NK-92 treated with Interleukin-12 subunit alpha and Interleukin-12 subunit beta, amount 100 ng/mL, for 24 hours (cell line): ENCODE measurements around the gene DCST2.

ENCODE experiments used
- DNase-seq: peaks from one replicate; lab custom pipeline; 2025; lab: John Stamatoyannopoulos, UW

Gene DCST2

DNA sequence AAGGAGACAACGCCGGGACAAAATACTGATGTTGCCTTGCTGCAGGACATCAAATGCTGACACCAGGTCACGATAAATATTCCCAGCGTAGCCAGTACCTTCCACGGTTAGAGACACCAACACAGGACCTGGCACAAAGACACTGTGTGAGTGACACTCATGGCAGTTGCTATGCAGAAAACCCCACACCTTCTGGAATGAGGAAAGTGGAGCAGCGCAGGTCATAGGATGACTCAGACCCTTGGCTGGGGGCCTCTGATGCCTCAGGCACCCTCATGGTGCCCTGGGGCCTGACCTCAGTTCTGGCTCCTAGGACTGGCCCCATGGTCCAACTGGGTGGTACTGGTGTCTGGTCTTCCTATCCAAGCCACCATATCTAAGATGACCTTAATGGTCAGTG lies 7.0 kb downstream of the DCST2 start:
- DNase-seq = no peak

GRCh38 chr1:155026154-155026553 lies 7.4 kb downstream of the DCST2 start:
- DNase-seq = no peak

DNA sequence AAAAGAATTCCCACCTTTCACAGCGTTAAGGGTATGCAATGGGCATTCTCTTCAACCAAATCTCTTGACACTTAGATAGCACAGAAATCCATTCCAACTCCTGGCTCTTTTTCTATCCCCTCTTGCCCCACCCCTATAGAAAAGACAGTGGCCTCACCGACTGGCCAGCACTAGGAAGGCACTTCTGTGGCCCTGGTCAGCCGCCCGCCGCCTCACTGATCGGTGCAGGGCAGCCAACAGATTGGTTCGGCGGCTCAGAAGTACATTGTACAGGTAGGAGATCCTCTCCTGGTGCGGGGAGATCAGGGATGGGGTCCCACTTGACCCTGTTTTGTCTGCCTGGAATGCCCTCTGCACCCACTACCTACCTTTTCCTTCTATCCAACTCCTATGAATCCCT lies 9.3 kb downstream of the DCST2 start:
- no peak for DNase-seq

DNA sequence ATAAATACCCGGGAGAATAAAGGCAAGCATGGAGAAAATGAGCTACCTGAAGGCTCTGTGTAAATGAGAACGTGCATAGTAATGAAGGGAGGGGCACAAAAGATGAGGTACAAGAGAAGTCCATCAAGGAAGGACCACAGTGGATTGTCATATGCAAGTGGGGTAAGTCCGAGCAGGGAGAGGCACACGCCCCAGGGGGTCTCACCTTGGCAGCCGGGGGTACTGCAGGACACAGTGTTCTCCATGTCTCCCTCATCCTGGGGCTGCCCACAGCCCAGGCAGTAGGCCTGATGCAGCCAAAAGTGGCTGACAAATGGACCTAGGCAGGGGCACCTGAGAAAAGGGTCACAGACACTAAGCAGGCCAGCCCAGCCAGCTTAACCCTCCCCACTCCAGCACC lies 10.0 kb downstream of the DCST2 start:
- no peak for DNase-seq

DNA sequence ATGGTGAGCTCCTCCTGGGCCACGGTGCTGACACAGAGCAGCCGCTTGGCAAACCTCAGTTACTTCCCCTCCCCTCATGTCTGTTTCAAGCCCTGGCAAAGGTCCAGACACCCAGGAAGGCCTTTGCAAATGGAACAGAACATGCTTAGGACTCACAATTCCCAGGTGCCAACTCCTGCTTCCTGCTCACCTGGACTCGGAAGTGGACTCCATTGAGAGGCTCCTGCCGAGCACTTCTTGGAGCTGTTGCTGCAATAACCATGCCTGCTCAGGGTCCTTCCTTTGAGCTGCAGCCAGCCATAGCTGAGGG lies 10.7 kb downstream of the DCST2 start:
- no peak for DNase-seq

- no peak for DNase-seq
Observed at GRCh38 chr1:155022136-155022926, 11.2 kb downstream of the DCST2 start.

- DNase-seq = no peak
Observed at GRCh38 chr1:155019377-155020245, 14.0 kb downstream of the DCST2 start.

GRCh38 chr1:155018617-155019348 lies 14.8 kb downstream of the DCST2 start:
- no peak for DNase-seq

GRCh38 chr1:155017946-155018316 lies 15.7 kb downstream of the DCST2 start:
- DNase-seq = no peak

GRCh38 chr1:155017041-155017945 lies 16.3 kb downstream of the DCST2 start:
- DNase-seq = peak; percentile 51

- DNase-seq = no peak
Observed at GRCh38 chr1:155016231-155016831, 17.2 kb downstream of the DCST2 start.

DNA sequence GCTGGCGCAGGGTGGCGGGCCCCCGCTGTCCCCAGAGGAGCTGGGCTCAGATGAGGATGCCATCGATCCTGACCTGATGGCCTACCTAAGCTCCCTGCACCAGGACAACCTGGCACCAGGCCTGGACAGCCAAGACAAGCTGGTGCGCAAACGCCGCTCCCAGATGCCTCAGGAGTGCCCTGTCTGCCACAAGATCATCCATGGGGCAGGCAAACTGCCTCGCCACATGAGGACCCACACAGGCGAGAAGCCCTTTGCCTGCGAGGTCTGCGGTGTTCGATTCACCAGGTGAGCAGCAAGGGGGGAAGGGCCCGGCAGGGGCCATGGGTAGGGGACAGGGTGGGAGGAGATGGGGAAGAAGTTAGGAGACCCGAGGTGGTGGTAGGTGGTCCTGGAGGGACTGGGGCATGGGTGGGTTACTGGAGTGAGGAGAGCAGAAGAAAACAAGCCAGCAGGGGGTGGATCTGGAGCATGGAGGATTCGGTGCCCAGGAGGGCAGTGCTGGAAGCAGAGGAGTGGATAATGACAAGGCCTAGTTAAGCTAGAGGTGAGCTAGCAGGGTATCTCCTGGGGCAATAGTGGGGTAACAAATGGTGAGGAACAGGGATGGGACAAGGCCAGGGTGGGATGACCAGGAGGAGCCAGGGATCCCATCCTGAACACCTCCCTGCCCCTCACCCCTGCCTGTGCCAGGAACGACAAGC lies 17.9 kb downstream of the DCST2 start:
- no peak for DNase-seq

DNA sequence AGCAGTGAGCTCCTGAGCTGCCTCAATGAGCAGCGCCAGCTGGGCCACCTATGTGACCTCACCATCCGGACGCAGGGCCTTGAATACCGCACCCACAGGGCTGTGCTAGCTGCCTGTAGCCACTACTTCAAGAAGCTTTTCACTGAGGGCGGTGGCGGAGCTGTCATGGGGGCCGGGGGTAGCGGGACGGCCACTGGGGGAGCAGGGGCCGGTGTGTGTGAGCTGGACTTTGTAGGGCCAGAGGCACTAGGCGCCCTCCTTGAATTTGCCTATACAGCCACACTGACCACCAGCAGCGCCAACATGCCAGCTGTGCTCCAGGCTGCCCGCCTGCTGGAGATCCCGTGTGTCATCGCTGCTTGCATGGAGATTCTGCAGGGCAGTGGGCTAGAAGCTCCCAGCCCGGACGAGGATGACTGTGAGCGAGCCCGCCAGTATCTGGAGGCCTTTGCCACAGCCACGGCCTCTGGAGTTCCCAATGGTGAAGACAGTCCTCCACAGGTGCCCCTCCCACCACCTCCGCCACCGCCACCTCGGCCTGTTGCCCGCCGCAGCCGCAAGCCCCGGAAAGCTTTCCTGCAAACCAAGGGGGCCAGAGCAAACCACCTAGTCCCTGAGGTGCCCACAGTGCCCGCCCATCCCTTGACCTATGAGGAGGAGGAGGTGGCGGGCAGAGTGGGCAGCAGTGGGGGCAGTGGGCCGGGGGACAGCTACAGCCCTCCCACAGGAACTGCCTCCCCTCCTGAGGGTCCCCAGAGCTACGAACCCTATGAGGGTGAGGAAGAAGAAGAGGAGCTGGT lies 18.7 kb downstream of the DCST2 start:
- no peak for DNase-seq

- no peak for DNase-seq
Observed at GRCh38 chr1:155013632-155014031, 19.9 kb downstream of the DCST2 start.

DNA sequence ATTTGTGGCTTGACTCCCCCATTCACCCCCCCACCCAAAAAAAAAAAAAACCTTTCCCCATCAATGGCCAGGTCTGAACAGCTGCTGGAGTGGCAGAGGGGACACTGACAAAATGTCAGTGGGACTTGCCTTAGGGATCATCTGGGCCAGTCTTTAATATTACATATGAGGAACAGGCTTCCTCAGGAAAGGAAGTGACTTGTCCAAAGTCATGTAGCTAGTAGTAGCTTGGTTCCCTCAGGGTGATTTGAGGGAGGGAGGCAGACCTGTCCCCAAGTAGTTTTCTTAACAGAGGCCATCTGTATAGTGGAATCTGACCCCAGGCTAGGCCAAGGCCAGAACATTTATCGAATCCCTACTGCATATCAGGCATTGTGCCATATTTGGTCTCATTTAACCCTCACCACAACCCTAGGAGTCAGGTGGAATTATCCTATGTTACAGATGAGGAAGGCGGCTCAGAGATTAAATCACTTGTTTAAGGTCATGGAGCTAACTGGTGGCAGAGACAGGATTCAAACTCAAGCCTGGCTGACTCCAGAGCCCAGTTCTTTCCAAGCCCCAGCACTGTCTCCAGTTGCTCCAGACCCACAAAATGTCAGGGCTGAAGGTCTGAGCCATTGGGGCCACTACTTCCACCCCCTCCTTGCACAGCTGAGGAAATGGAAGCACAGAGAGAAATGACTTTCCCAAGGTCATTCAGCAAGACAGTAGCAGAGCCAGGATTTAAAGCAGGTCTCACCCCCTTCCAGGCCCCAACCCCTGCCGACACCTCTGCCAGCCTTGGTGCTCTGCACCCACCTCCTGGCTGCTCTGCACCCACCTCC lies 20.6 kb downstream of the DCST2 start:
- DNase-seq = no peak

DNA sequence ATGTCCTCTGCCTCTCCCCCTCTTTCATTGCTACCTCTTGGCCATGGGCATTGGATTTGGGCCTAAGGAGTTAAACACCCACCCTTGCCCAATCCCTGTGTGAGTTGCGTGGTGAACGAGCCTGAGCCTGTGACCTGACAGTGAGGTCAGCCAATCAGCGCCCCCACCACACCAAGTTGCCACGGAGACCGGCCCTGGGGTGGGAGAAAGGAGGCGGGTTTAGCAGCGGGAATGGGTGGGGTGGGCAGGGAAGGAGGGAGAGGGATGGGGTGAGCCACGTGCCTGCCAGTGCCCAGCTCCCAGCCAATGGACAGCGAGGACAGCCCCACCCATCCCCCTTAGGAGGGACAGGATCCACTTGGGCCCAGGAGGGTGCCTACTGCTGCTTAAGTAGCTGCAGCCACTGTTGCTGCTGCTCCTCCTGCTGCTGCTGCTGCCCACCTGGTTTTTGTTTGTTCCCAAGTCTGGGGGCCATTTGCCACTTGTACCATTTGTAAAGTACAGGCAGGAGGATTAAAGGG lies 21.5 kb downstream of the DCST2 start:
- no peak for DNase-seq

DNA sequence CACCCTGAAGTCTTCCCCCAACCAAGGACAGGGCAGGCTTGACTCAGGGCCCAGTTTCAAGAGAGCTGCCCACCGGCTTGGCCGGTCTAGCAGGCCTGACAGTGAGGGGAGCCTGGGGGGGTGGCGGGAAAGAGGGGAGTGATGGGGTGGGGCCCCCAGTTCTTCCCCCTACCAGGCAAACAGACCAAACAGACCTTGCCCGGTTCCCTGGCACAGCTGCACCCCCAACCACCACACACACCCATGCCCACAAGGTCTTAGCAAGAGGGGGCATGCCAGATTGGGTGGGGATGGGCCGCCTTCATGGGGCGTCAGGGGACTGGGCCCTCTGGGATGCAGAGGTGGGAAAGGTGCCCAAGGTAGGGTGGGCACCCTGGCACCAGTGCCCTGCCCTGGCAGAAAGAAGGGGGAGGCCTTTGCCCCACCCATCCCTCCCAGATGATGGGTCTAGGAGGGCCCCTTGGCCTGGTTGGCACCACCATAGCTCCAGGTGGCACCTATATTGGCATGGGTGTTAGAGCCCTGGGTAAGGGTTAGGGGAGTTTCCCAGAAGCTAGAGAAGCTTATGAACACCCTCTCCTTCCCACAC lies 22.1 kb downstream of the DCST2 start:
- DNase-seq = no peak

DNA sequence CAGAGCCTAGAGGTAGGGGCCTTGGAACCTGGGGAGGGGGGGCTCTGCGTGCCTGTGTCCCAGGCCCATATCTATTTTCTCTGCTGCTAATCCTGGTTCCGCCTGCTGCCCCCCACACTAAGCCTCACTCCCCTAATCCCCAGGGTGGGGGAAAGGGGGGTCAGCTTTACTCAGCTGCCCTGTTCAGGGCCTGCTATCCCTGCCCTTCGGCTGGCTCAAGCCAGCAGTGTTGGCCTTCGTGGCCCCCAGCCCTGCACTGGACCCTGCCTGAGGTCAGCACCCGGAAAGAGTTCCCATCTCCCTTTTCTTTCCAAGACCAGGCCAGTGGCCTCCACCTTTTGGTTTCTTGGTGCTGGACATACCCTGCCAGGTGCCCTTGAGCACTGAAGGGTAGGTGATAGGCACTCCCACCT lies 22.6 kb downstream of the DCST2 start:
- no peak for DNase-seq
